HEK293 (cell line): Measurements from ENCODE around the gene HIVEP2.

ENCODE experiments used
- BCL11A ChIP-seq: fragments of 450-650 bp; formaldehyde crosslinking; IDR thresholded peaks from 2 replicates; pipeline ENCODE4 v1.5.1; 2016; ENCODE audit warnings: low read depth, missing biosample characterization, missing genetic modification characterization
- EGR2 ChIP-seq: fragments of 450-650 bp; formaldehyde crosslinking; IDR thresholded peaks from 2 replicates; pipeline ENCODE4 v1.5.1; 2016; ENCODE audit warnings: low read depth, missing biosample characterization, missing genetic modification characterization
- ELK4 ChIP-seq: IDR thresholded peaks from 2 replicates; pipeline ENCODE4 v1.6.1; 2011; ENCODE audit warnings: mild to moderate bottlenecking, low read depth, low read length, borderline replicate concordance
- MYNN ChIP-seq: fragments of 450-650 bp; formaldehyde crosslinking; IDR thresholded peaks from 2 replicates; pipeline ENCODE4 v1.5.1; 2016; ENCODE audit warnings: missing biosample characterization, missing genetic modification characterization, borderline replicate concordance
- MZF1 ChIP-seq: fragments of 450-650 bp; formaldehyde crosslinking; IDR thresholded peaks from 2 replicates; pipeline ENCODE4 v1.5.1; 2017; ENCODE audit warnings: missing biosample characterization, missing genetic modification characterization, borderline replicate concordance
- OVOL3 ChIP-seq: fragments of 450-650 bp; formaldehyde crosslinking; IDR thresholded peaks from 2 replicates; pipeline ENCODE4 v1.5.1; 2016; ENCODE audit warnings: missing biosample characterization, missing genetic modification characterization
- SCRT1 ChIP-seq: fragments of 450-650 bp; formaldehyde crosslinking; IDR thresholded peaks from 2 replicates; pipeline ENCODE4 v1.5.1; 2016; ENCODE audit warnings: missing biosample characterization, missing genetic modification characterization, borderline replicate concordance
- SCRT2 ChIP-seq: fragments of 450-650 bp; formaldehyde crosslinking; IDR thresholded peaks from 2 replicates; pipeline ENCODE4 v1.5.1; 2016; ENCODE audit warnings: missing biosample characterization, missing genetic modification characterization
- SP3 ChIP-seq: fragments of 450-650 bp; formaldehyde crosslinking; IDR thresholded peaks from 2 replicates; pipeline ENCODE4 v1.5.1; 2016; ENCODE audit warnings: missing biosample characterization, missing genetic modification characterization
- YY2 ChIP-seq: fragments of 450-650 bp; formaldehyde crosslinking; IDR thresholded peaks from 2 replicates; pipeline ENCODE4 v1.5.1; 2016; ENCODE audit warnings: missing biosample characterization, missing genetic modification characterization
- ZBTB10 ChIP-seq: fragments of 450-650 bp; formaldehyde crosslinking; IDR thresholded peaks from 2 replicates; pipeline ENCODE4 v1.5.1; 2016; ENCODE audit warnings: missing biosample characterization, missing genetic modification characterization
- ZBTB11 ChIP-seq: fragments of 450-650 bp; formaldehyde crosslinking; conservative IDR thresholded peaks from 2 replicates; pipeline ENCODE4 v1.5.1; 2016; ENCODE audit warnings: low read depth, missing biosample characterization, missing genetic modification characterization
- ZBTB20 ChIP-seq: fragments of 450-650 bp; formaldehyde crosslinking; IDR thresholded peaks from 2 replicates; pipeline ENCODE4 v1.5.1; 2016; ENCODE audit warnings: missing biosample characterization, missing genetic modification characterization
- ZNF114 ChIP-seq: fragments of 450-650 bp; formaldehyde crosslinking; IDR thresholded peaks from 2 replicates; pipeline ENCODE4 v1.5.0; 2017; ENCODE audit warnings: missing biosample characterization, missing genetic modification characterization
- ZNF121 ChIP-seq: fragments of 450-650 bp; formaldehyde crosslinking; IDR thresholded peaks from 2 replicates; pipeline ENCODE4 v1.5.1; 2016; ENCODE audit warnings: missing biosample characterization, missing genetic modification characterization
- ZNF132 ChIP-seq: fragments of 450-650 bp; formaldehyde crosslinking; IDR thresholded peaks from 2 replicates; pipeline ENCODE4 v1.5.1; 2017; ENCODE audit warnings: missing biosample characterization, missing genetic modification characterization, borderline replicate concordance
- ZNF138 ChIP-seq: fragments of 450-650 bp; formaldehyde crosslinking; IDR thresholded peaks from 2 replicates; pipeline ENCODE4 v1.5.1; 2016; ENCODE audit warnings: missing biosample characterization, missing genetic modification characterization, borderline replicate concordance
- ZNF148 ChIP-seq: fragments of 450-650 bp; formaldehyde crosslinking; IDR thresholded peaks from 2 replicates; pipeline ENCODE4 v1.5.0; 2017; ENCODE audit warnings: missing biosample characterization, missing genetic modification characterization, borderline replicate concordance
- ZNF19 ChIP-seq: fragments of 450-650 bp; formaldehyde crosslinking; IDR thresholded peaks from 2 replicates; pipeline ENCODE4; 2016; ENCODE audit warnings: missing biosample characterization, missing genetic modification characterization, low read depth
- ZNF202 ChIP-seq: fragments of 450-650 bp; formaldehyde crosslinking; IDR thresholded peaks from 2 replicates; pipeline ENCODE4 v1.5.1; 2016; ENCODE audit warnings: missing biosample characterization, missing genetic modification characterization, borderline replicate concordance
- ZNF223 ChIP-seq: fragments of 450-650 bp; formaldehyde crosslinking; IDR thresholded peaks from 2 replicates; pipeline ENCODE4 v1.5.1; 2016; ENCODE audit warnings: missing biosample characterization, missing genetic modification characterization
- ZNF354C ChIP-seq: fragments of 450-650 bp; formaldehyde crosslinking; IDR thresholded peaks from 2 replicates; pipeline ENCODE4 v1.5.1; 2016; ENCODE audit warnings: missing biosample characterization, missing genetic modification characterization, low read depth, borderline replicate concordance
- ZNF37A ChIP-seq: fragments of 450-650 bp; IDR thresholded peaks from 2 replicates; pipeline ENCODE4 v1.5.1; 2018; ENCODE audit warnings: missing biosample characterization, missing genetic modification characterization
- ZNF571 ChIP-seq: fragments of 450-650 bp; formaldehyde crosslinking; IDR thresholded peaks from 2 replicates; pipeline ENCODE4 v1.5.0; 2017; ENCODE audit warnings: missing biosample characterization, missing genetic modification characterization
- ZNF610 ChIP-seq: fragments of 450-650 bp; formaldehyde crosslinking; IDR thresholded peaks from 2 replicates; pipeline ENCODE4 v1.5.1; 2016; ENCODE audit warnings: missing biosample characterization, missing genetic modification characterization, borderline replicate concordance
- ZNF624 ChIP-seq: fragments of 450-650 bp; formaldehyde crosslinking; IDR thresholded peaks from 2 replicates; pipeline ENCODE4 v1.5.1; 2017; ENCODE audit warnings: missing biosample characterization, missing genetic modification characterization
- ZNF704 ChIP-seq: fragments of 450-650 bp; formaldehyde crosslinking; IDR thresholded peaks from 2 replicates; pipeline ENCODE4 v1.5.1; 2016; ENCODE audit warnings: missing biosample characterization, missing genetic modification characterization
- ZNF768 ChIP-seq: fragments of 450-650 bp; formaldehyde crosslinking; IDR thresholded peaks from 2 replicates; pipeline ENCODE4 v1.5.1; 2018; ENCODE audit warnings: missing biosample characterization, mild to moderate bottlenecking, missing genetic modification characterization

The HIVEP2 gene

GRCh38 chr6:142944124-142945048, 590 bp downstream of the HIVEP2 start (continued):
- TF ChIP-seq BCL11A (tag by site-specific recombination) = peak; percentile 42; the same call in 1 of the 2 replicates
- peak; percentile 96 for TF ChIP-seq ZNF121 (tag by site-specific recombination)
- TF ChIP-seq OVOL3 (tag by site-specific recombination) = no peak
- TF ChIP-seq ZNF148 (tag by site-specific recombination) = no peak
- TF ChIP-seq ZNF37A (tag by site-specific recombination) = no peak
- peak; percentile 90 for TF ChIP-seq EGR2 (tag by site-specific recombination)
- TF ChIP-seq ZBTB20 (tag by site-specific recombination) = peak; percentile 88
- TF ChIP-seq ZNF202 = no peak
- TF ChIP-seq ZNF768 = no peak
- no peak for TF ChIP-seq ZNF624 (tag by site-specific recombination)
- peak; percentile 46; the same call in 1 of the 2 replicates for TF ChIP-seq SP3
- TF ChIP-seq MZF1 = 0 out of 2 replicates have a peak, but pooled peaks have one; percentile 47
- TF ChIP-seq SCRT1 = no peak
- peak; percentile 69 for TF ChIP-seq ZBTB11 (tag by site-specific recombination)
- TF ChIP-seq MYNN (tag by site-specific recombination) = 0 out of 2 replicates have a peak, but pooled peaks have one; percentile 33
- no peak for TF ChIP-seq ZNF19 (tag by site-specific recombination)
- TF ChIP-seq ZNF114 (tag by site-specific recombination) = no peak
- TF ChIP-seq ZNF571 (tag by site-specific recombination) = no peak
- no peak for TF ChIP-seq ZNF354C (tag by site-specific recombination)
- no peak for TF ChIP-seq ELK4
- TF ChIP-seq ZNF138 = no peak
- no peak for TF ChIP-seq ZNF704
- TF ChIP-seq ZBTB10 (tag by site-specific recombination) = peak; percentile 85
- peak; percentile 41; the same call in 1 of the 2 replicates for TF ChIP-seq SCRT2 (tag by site-specific recombination)
- 0 out of 2 replicates have a peak, but pooled peaks have one; percentile 19 for TF ChIP-seq YY2 (tag by site-specific recombination)
- peak; percentile 34; the same call in 1 of the 2 replicates for TF ChIP-seq ZNF223 (tag by site-specific recombination)
- no peak for TF ChIP-seq ZNF610 (tag by site-specific recombination)
- TF ChIP-seq ZNF132 = no peak
